PC-9 (cell line): ENCODE measurements around the gene STAT4. TPM values are rescaled to one million over a fixed set of nuclear protein-coding genes. Genes with fewer than 3 reads are reported as not detected.

Experiments
- BruUV-seq: library from RNA; stranded (reverse); fragments of 400-500 nt; replicated peaks from 2 replicates; lab custom pipeline; 2021; lab: Mats Ljungman, UMichigan
- CTCF ChIA-PET: fragments of 300-600 bp; sonication (Branson Sonifier 250); formaldehyde crosslinking; loops from one replicate; lab custom pipeline; 2022; ENCODE audit warnings: antibody characterized with exemption; lab: Charles Lee
- POLR2A ChIA-PET: fragments of 300-600 bp; sonication (Branson Sonifier 250); formaldehyde crosslinking; loops from one replicate; lab custom pipeline; 2022; ENCODE audit warnings: antibody characterized with exemption; ENCODE audit not compliant: unreplicated experiment; lab: Charles Lee
- DNase-seq, 2 experiments: peaks; one replicate each; pipeline versions ENCODE4 v3.0.0 to v3.0.0-alpha.2; 2015 to 2022; ENCODE audit warnings: mixed read lengths in 1 of 2
- H2AFZ ChIP-seq: fragments of 200-600 bp; sonication (generic); 2 replicates; pipeline ENCODE4 v1.8.1; 2017; ENCODE audit warnings: antibody characterized with exemption
- H3F3A ChIP-seq: fragments of 200-600 bp; sonication (generic); 2 replicates; pipeline ENCODE4 v1.8.1; 2017; ENCODE audit warnings: antibody characterized with exemption, mild to moderate bottlenecking, low read depth; ENCODE audit not compliant: insufficient read depth
- H3K27ac ChIP-seq: fragments of 200-600 bp; sonication (generic); 2 replicates; pipeline ENCODE4 v1.6.1; 2016; ENCODE audit warnings: mixed run types
- H3K27me3 ChIP-seq: fragments of 200-600 bp; sonication (generic); 2 replicates; pipeline ENCODE4 v1.6.1; 2016; ENCODE audit warnings: low read depth, mixed run types; ENCODE audit not compliant: insufficient read depth
- H3K36me3 ChIP-seq: fragments of 200-600 bp; sonication (generic); 2 replicates; pipeline ENCODE4 v1.6.1; 2016; ENCODE audit warnings: low read depth, mixed run types
- H3K4me1 ChIP-seq: fragments of 200-600 bp; sonication (generic); replicated peaks from 2 replicates; pipeline ENCODE4 v1.6.1; 2016; ENCODE audit warnings: mixed run types; ENCODE audit not compliant: insufficient read depth
- H3K4me2 ChIP-seq: fragments of 200-600 bp; sonication (generic); 2 replicates; pipeline ENCODE4 v1.6.1; 2017; ENCODE audit warnings: mixed run types
- H3K4me3 ChIP-seq: fragments of 200-600 bp; sonication (generic); 2 replicates; pipeline ENCODE4 v1.6.1; 2016; ENCODE audit warnings: mixed run types
- H3K79me2 ChIP-seq: fragments of 200-600 bp; sonication (generic); 2 replicates; pipeline ENCODE4 v1.6.1; 2017; ENCODE audit warnings: low read depth, mixed run types
- H3K9me2 ChIP-seq: fragments of 200-600 bp; sonication (generic); 2 replicates; pipeline ENCODE4 v1.8.1; 2017; ENCODE audit warnings: mild to moderate bottlenecking; ENCODE audit not compliant: insufficient read depth
- H3K9me3 ChIP-seq: fragments of 200-600 bp; sonication (generic); 2 replicates; pipeline ENCODE4 v1.8.1; 2016; ENCODE audit warnings: low read depth; ENCODE audit not compliant: insufficient read depth
- H4K20me1 ChIP-seq: fragments of 200-600 bp; sonication (generic); 2 replicates; pipeline ENCODE4 v1.8.1; 2017; ENCODE audit not compliant: insufficient read depth
- CTCF ChIP-seq: fragments of 200-600 bp; sonication (generic); conservative IDR thresholded peaks from 2 replicates; pipeline ENCODE4 v1.6.1; 2017; ENCODE audit warnings: mixed run types, antibody characterized with exemption, mild to moderate bottlenecking, moderate library complexity
- EZH2 ChIP-seq: fragments of 200-600 bp; sonication (generic); IDR thresholded peaks from 2 replicates; pipeline ENCODE4 v1.8.0; 2017; ENCODE audit warnings: antibody characterized with exemption, low read depth
- intact Hi-C: fragments of 100-400 bp; cut with micrococcal nuclease; formaldehyde crosslinking; loops from one replicate; pipeline ENCODE4 v1.10.0; 2022; ENCODE audit not compliant: unreplicated experiment
- total RNA-seq: library from RNA; stranded (reverse); gene quantifications from 2 replicates; pipeline ENCODE4 v1.2.3, GENCODE V29; 2021

Gene STAT4
- total RNA-seq, 1 experiment from 2014 or later, result 0.70 TPM

- no peak for DNase-seq
- Histone ChIP-seq H3F3A (no peaks in the 10 kb centered on the region), H3K27me3 (no peaks in the 10 kb centered on the region), H4K20me1 (no peaks in the 10 kb centered on the region), H3K36me3 (no peaks in the 10 kb centered on the region), H3K27ac (no peak overlapping the region), H3K9me2 (no peaks in the 10 kb centered on the region), H3K79me2 (no peaks in the 10 kb centered on the region), H3K4me3 (no peak overlapping the region), H3K4me1 (0 out of 2 replicates have a peak, but pooled peaks cover 4% of the 10 kb centered on the region), H3K4me2 (no peak overlapping the region), H3K9me3 (no peaks in the 10 kb centered on the region), H2AFZ (no peak overlapping the region)
- TF ChIP-seq CTCF, result no peak
- TF ChIP-seq EZH2, result no peak
- POLR2A ChIA-PET, result interaction anchor here (0.6 kb wide), 1 partner anchor 89 kb away, joined by 5 read pairs; no protein-coding TSS in a partner anchor
- CTCF ChIA-PET, result no interaction called here
- no TSS peak for BruUV-seq
- intact Hi-C loops, result no loop called here
These were observed 2.0 kb downstream of the STAT4 start for GRCh38 chr2:191148791-191149190.

- no peaks in the 10 kb centered on the region for H3K36me3 ChIP-seq
- H3K27me3 ChIP-seq, result no peaks in the 10 kb centered on the region
These were observed 2.5 kb downstream of the STAT4 start for GRCh38 chr2:191148281-191148680.

GRCh38 chr2:191145769-191146471, 4.9 kb downstream of the STAT4 start:
- no peaks in the 10 kb centered on the region for H3K79me2 ChIP-seq
- ChIA-PET POLR2A (no interaction called here), CTCF (no interaction called here)
- H3K9me2 ChIP-seq, result no peaks in the 10 kb centered on the region
- no peaks in the 10 kb centered on the region for H3K27me3 ChIP-seq
- H3K4me1 ChIP-seq, result 0 out of 2 replicates have a peak, but pooled peaks cover 4% of the 10 kb centered on the region
- no peaks in the 10 kb centered on the region for H4K20me1 ChIP-seq
- no peaks in the 10 kb centered on the region for H3K9me3 ChIP-seq
- H3K4me3 ChIP-seq, result no peak overlapping the region
- no TSS peak for BruUV-seq
- DNase-seq, result no peak
- no peaks in the 10 kb centered on the region for H3F3A ChIP-seq
- no peaks in the 10 kb centered on the region for H3K36me3 ChIP-seq
- intact Hi-C loops, result no loop called here
- no peak overlapping the region for H2AFZ ChIP-seq
- no peak overlapping the region for H3K27ac ChIP-seq
- TF ChIP-seq CTCF, result no peak
- TF ChIP-seq EZH2, result no peak
- no peak overlapping the region for H3K4me2 ChIP-seq

More at GRCh38 chr2:191148281-191148680, 2.5 kb downstream of the STAT4 start:
- Histone ChIP-seq H3K9me2 (no peaks in the 10 kb centered on the region), H3K4me3 (no peak overlapping the region), H3K4me2 (no peak overlapping the region), H4K20me1 (no peaks in the 10 kb centered on the region), H3K79me2 (no peaks in the 10 kb centered on the region), H3K4me1 (0 out of 2 replicates have a peak, but pooled peaks cover 4% of the 10 kb centered on the region), H3K27ac (no peak overlapping the region), H3K9me3 (no peaks in the 10 kb centered on the region), H3F3A (no peaks in the 10 kb centered on the region), H2AFZ (no peak overlapping the region)
- no peak for TF ChIP-seq EZH2
- no peak for TF ChIP-seq CTCF
- intact Hi-C loops, result no loop called here
- DNase-seq, result no peak
- BruUV-seq, result no TSS peak
- POLR2A ChIA-PET, result no interaction called here
- CTCF ChIA-PET, result interaction anchor here (0.6 kb wide), 1 partner anchor 351 kb away, joined by 3 read pairs; no protein-coding TSS in a partner anchor
